Ishikawa (cell line): Measurements from ENCODE around the gene ARFGAP3.

Experiments
- CEBPB ChIP-seq: IDR thresholded peaks from 2 replicates; pipeline ENCODE4 v1.6.1; 2012
- CREB1 ChIP-seq: IDR thresholded peaks from 2 replicates; pipeline ENCODE4 v1.6.1; 2012; ENCODE audit warnings: low read depth
- EP300 ChIP-seq: IDR thresholded peaks from 2 replicates; pipeline ENCODE4 v1.6.1; 2012; ENCODE audit warnings: borderline replicate concordance
- MAX ChIP-seq: IDR thresholded peaks from 2 replicates; pipeline ENCODE4 v1.6.1; 2012
- REST ChIP-seq: IDR thresholded peaks from 2 replicates; pipeline ENCODE4 v1.6.1; 2012; ENCODE audit warnings: low read depth, mild to moderate bottlenecking
- TAF1 ChIP-seq: IDR thresholded peaks from 2 replicates; pipeline ENCODE4 v1.6.1; 2012; ENCODE audit warnings: low read depth, mild to moderate bottlenecking
- TEAD4 ChIP-seq: IDR thresholded peaks from 2 replicates; pipeline ENCODE4 v1.6.1; 2012
- USF1 ChIP-seq: IDR thresholded peaks from 2 replicates; pipeline ENCODE4 v1.6.1; 2012
- YY1 ChIP-seq: IDR thresholded peaks from 2 replicates; pipeline ENCODE4 v1.6.1; 2012; ENCODE audit warnings: low read depth
- ZBTB7A ChIP-seq: IDR thresholded peaks from 2 replicates; pipeline ENCODE4 v1.6.1; 2012; ENCODE audit warnings: low read depth

- TF ChIP-seq CREB1 (no peak), USF1 (no peak), TEAD4 (no peak), REST (no peak), EP300 (no peak), YY1 (no peak), TAF1 (no peak), CEBPB (no peak), ZBTB7A (no peak), MAX (no peak)
These were observed 24.2 kb upstream of the ARFGAP3 start for GRCh38 chr22:42881298-42881697.
